Keratinocyte (primary cell): ENCODE measurements around the gene GPR171. TPM values are rescaled to one million over a fixed set of nuclear protein-coding genes. Genes with fewer than 3 reads are reported as not detected.
"Not testable (repeated sequence)": the region's sequence is repeated elsewhere in the genome, so short reads cannot be mapped to it uniquely, and the experiment has no call there.

Experiments
- DNase-seq: peaks from one replicate; pipeline ENCODE4 v3.0.0-alpha.2; 2011; ENCODE audit warnings: low read depth, missing footprints, low spot score
- FAIRE-seq: peaks from 2 replicates; lab custom pipeline; 2011; peaks lifted over from hg19 to GRCh38; lab: Jason Lieb, UNC
- H2AFZ ChIP-seq: 2 replicates; pipeline ENCODE4 v1.6.0; 2012; ENCODE audit warnings: low read length, control low read depth, inconsistent platforms; ENCODE audit not compliant: control insufficient read depth
- H3K27ac ChIP-seq: 2 replicates; pipeline ENCODE4 v1.5.1; 2011; ENCODE audit warnings: low read length; ENCODE audit not compliant: control insufficient read depth, insufficient read depth
- H3K27me3 ChIP-seq: 3 replicates; pipeline ENCODE4 v1.6.0; 2011; ENCODE audit warnings: low read length; ENCODE audit not compliant: control insufficient read depth, insufficient read depth; ENCODE audit errors: extremely low read depth
- H3K36me3 ChIP-seq, 2 experiments: 2 replicates in 1 of 2; 3 replicates in 1 of 2; pipeline ENCODE4 v1.5.1; 2011; ENCODE audit warnings: low read length in 2 of 2, mild to moderate bottlenecking in 1 of 2; ENCODE audit not compliant: control insufficient read depth in 2 of 2, insufficient read depth in 2 of 2; ENCODE audit errors: extremely low read depth in 1 of 2
- H3K4me1 ChIP-seq: 3 replicates; pipeline ENCODE4 v1.5.1; 2011; ENCODE audit warnings: low read length; ENCODE audit not compliant: control insufficient read depth, insufficient read depth; ENCODE audit errors: extremely low read depth
- H3K4me2 ChIP-seq: 3 replicates; pipeline ENCODE4 v1.6.0; 2011; ENCODE audit warnings: low read depth, low read length; ENCODE audit not compliant: control insufficient read depth, insufficient read depth; ENCODE audit errors: extremely low read depth
- H3K4me3 ChIP-seq, 3 experiments: fragments of 200-600 bp in 1 of 3; sonication (generic) in 1 of 3; 2 replicates in 2 of 3; 3 replicates in 1 of 3; pipeline ENCODE4 v1.5.1; 2011 to 2016; ENCODE audit warnings: low read length in 3 of 3, mild to moderate bottlenecking in 3 of 3, control low read depth in 2 of 3, inconsistent platforms in 1 of 3, low read depth in 1 of 3, mixed read lengths in 1 of 3, mixed run types in 1 of 3, moderate library complexity in 1 of 3; ENCODE audit not compliant: control insufficient read depth in 2 of 3, insufficient read depth in 2 of 3; ENCODE audit errors: extremely low read depth in 1 of 3
- H3K79me2 ChIP-seq: 2 replicates; pipeline ENCODE4 v1.6.0; 2012; ENCODE audit warnings: low read length; ENCODE audit not compliant: control insufficient read depth, insufficient read depth
- H3K9ac ChIP-seq: 3 replicates; pipeline ENCODE4 v1.6.0; 2011; ENCODE audit warnings: low read length; ENCODE audit not compliant: control insufficient read depth, insufficient read depth; ENCODE audit errors: extremely low read depth
- H3K9me1 ChIP-seq: 3 replicates; pipeline ENCODE4 v1.6.0; 2011; ENCODE audit warnings: low read length; ENCODE audit not compliant: control insufficient read depth, insufficient read depth; ENCODE audit errors: extremely low read depth
- H3K9me3 ChIP-seq: 2 replicates; pipeline ENCODE4 v1.5.1; 2012; ENCODE audit warnings: low read depth, low read length; ENCODE audit not compliant: control insufficient read depth
- H4K20me1 ChIP-seq: 3 replicates; pipeline ENCODE4 v1.6.0; 2011; ENCODE audit warnings: low read length; ENCODE audit not compliant: control insufficient read depth, insufficient read depth; ENCODE audit errors: extremely low read depth
- EZH2 ChIP-seq: IDR thresholded peaks from one replicate; pipeline ENCODE4 v1.6.1; 2012; ENCODE audit warnings: inconsistent platforms, mild to moderate bottlenecking, low read length, moderate library complexity
- dilution Hi-C: fragments of 300-500 bp; cut with MboI; formaldehyde crosslinking; loops from one replicate; pipeline ENCODE4 v1.7.0; 2020; ENCODE audit warnings: low sequenced_read_pairs; ENCODE audit not compliant: extremely low pct_ligation_motif_present
- polyA plus RNA-seq, 5 experiments: library from polyadenylated mRNA; depleted of rRNA in 3 of 5; stranded (reverse) in 3 of 5; stranded (forward) in 1 of 5; unstranded in 1 of 5; fragments of >200 nt; gene quantifications; 1 replicate in 1 of 5; 2 replicates in 3 of 5; 3 replicates in 1 of 5; pipeline versions ENCODE4 v1.2.1 to v1.2.3, GENCODE V29; 2011 to 2012; ENCODE audit warnings: missing spikeins in 2 of 5, low read depth in 1 of 5, low replicate concordance in 1 of 5
- TF ChIP-seq, protein P1 (sequence below), 3 experiments: IDR thresholded peaks in 1 of 3; conservative IDR thresholded peaks in 1 of 3; optimal IDR thresholded peaks in 1 of 3; 2 replicates in 2 of 3; 3 replicates in 1 of 3; pipeline versions ENCODE3 to v1.5.1; 2011; ENCODE audit warnings: low read length in 3 of 3, mild to moderate bottlenecking in 3 of 3, moderate library complexity in 2 of 3, control low read depth in 1 of 3, inconsistent platforms in 1 of 3; ENCODE audit not compliant: insufficient read depth in 2 of 3; ENCODE audit errors: extremely low read depth in 1 of 3

Gene GPR171
- polyA plus RNA-seq, 1 donor (not counting 4 experiments of a cell fraction or from before 2014, with no cell fraction given): not detected

GRCh38 chr3:151234825-151235224 is 31.8 kb upstream of the GPR171 start:
- no peaks in the 10 kb centered on the region for H3K79me2 ChIP-seq
- H3K4me1 ChIP-seq: no peaks in the 10 kb centered on the region
- dilution Hi-C loops: no loop called here
- no peak for DNase-seq
- no peak overlapping the region for H3K27ac ChIP-seq
- no peak overlapping the region for H2AFZ ChIP-seq
- H3K27me3 ChIP-seq: no peaks in the 10 kb centered on the region
- H3K4me3 ChIP-seq: no peak overlapping the region
- H3K9ac ChIP-seq: no peak overlapping the region
- H3K9me1 ChIP-seq: no peaks in the 10 kb centered on the region
- H3K36me3 ChIP-seq: no peaks in the 10 kb centered on the region
- no peaks in the 10 kb centered on the region for H3K9me3 ChIP-seq
- H4K20me1 ChIP-seq: no peaks in the 10 kb centered on the region
- TF ChIP-seq EZH2: no peak
- TF ChIP-seq, protein P1, sequence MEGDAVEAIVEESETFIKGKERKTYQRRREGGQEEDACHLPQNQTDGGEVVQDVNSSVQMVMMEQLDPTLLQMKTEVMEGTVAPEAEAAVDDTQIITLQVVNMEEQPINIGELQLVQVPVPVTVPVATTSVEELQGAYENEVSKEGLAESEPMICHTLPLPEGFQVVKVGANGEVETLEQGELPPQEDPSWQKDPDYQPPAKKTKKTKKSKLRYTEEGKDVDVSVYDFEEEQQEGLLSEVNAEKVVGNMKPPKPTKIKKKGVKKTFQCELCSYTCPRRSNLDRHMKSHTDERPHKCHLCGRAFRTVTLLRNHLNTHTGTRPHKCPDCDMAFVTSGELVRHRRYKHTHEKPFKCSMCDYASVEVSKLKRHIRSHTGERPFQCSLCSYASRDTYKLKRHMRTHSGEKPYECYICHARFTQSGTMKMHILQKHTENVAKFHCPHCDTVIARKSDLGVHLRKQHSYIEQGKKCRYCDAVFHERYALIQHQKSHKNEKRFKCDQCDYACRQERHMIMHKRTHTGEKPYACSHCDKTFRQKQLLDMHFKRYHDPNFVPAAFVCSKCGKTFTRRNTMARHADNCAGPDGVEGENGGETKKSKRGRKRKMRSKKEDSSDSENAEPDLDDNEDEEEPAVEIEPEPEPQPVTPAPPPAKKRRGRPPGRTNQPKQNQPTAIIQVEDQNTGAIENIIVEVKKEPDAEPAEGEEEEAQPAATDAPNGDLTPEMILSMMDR (optimal IDR thresholded peaks at IDR 0.05 in 1 of 3, IDR thresholded peaks at IDR 0.05 in 1 of 3, conservative IDR thresholded peaks at IDR 0.05 in 1 of 3; ENCODE audit: extremely low read depth in 1 of 3, insufficient read depth in 2 of 3, low read length in 3 of 3): no peak
- FAIRE-seq: no peak
- H3K4me2 ChIP-seq: no peak overlapping the region

DNA sequence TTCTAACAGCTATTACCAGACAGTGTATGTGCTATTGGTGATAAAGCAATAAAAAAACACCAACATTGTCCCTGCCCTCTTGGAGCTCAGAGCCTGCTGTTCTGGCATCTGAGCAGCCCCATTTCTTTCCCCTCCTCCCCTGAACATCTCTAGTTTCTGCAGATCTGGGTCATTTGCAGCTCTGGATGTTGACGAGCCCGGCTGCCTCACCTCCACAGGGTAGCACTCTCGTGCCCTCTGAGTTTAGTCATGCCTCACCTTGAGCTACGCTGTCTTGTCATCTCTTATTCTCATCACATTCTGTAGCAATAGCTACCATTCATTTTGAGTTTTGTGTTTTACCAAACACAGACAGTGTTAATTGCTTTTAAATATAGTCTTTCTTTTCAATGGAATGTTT is 30.0 kb upstream of the GPR171 start:
- Histone ChIP-seq H3K4me1 (peaks cover 11% of the 10 kb centered on the region), H3K27me3 (no peaks in the 10 kb centered on the region), H3K9me3 (no peaks in the 10 kb centered on the region), H3K36me3 (no peaks in the 10 kb centered on the region), H3K79me2 (no peaks in the 10 kb centered on the region), H3K9ac (no peak overlapping the region), H2AFZ (no peak overlapping the region), H3K9me1 (no peaks in the 10 kb centered on the region), H3K4me2 (no peak overlapping the region), H3K27ac (no peak overlapping the region), H3K4me3 (no peak overlapping the region), H4K20me1 (no peaks in the 10 kb centered on the region)
- dilution Hi-C loops: no loop called here
- DNase-seq (no peak), FAIRE-seq (no peak)
- TF ChIP-seq, protein P1 (optimal IDR thresholded peaks at IDR 0.05 in 1 of 3, IDR thresholded peaks at IDR 0.05 in 1 of 3, conservative IDR thresholded peaks at IDR 0.05 in 1 of 3; ENCODE audit: extremely low read depth in 1 of 3, insufficient read depth in 2 of 3, low read length in 3 of 3): no peak
- TF ChIP-seq EZH2: no peak

GRCh38 chr3:151232403-151232802 is 29.4 kb upstream of the GPR171 start:
- H3K4me1 ChIP-seq: peaks cover 17% of the 10 kb centered on the region
- H3K79me2 ChIP-seq, FAIRE-seq, H2AFZ ChIP-seq, H3K9me3 ChIP-seq, H3K4me2 ChIP-seq, DNase-seq, H3K9ac ChIP-seq, H3K27me3 ChIP-seq, H4K20me1 ChIP-seq, H3K9me1 ChIP-seq, H3K36me3 ChIP-seq, H3K4me3 ChIP-seq, dilution Hi-C loops, H3K27ac ChIP-seq: not testable (repeated sequence)
